Skeletal muscle tissue (tissue), 4 donors: ENCODE results near the gene MAPT. TPM values are rescaled to one million over a fixed set of nuclear protein-coding genes. Genes with fewer than 3 reads are reported as not detected.
A peak's percentile ranks its signal among the peaks of the same experiment; 100 is the strongest.

ENCODE experiments used
- H3K27ac ChIP-seq: one replicate; pipeline ENCODE4 v1.7.0; 2013; ENCODE audit warnings: mild to moderate bottlenecking, low read depth, low read length, inconsistent platforms
- H3K27me3 ChIP-seq, 3 donors: one replicate each; pipeline ENCODE4 v1.7.0; 2013; ENCODE audit warnings: low read length in 3 of 3; ENCODE audit not compliant: control insufficient read depth in 3 of 3, insufficient read depth in 3 of 3
- H3K36me3 ChIP-seq, 3 donors: one replicate each; pipeline ENCODE4 v1.7.0; 2013; ENCODE audit warnings: low read length in 3 of 3; ENCODE audit not compliant: control insufficient read depth in 3 of 3, insufficient read depth in 3 of 3
- H3K4me1 ChIP-seq, 3 donors: one replicate each; pipeline ENCODE4 v1.7.0; 2013; ENCODE audit warnings: low read length in 3 of 3, mild to moderate bottlenecking in 3 of 3; ENCODE audit not compliant: control insufficient read depth in 3 of 3, insufficient read depth in 3 of 3
- H3K4me3 ChIP-seq, 3 donors: one replicate each; pipeline ENCODE4 v1.7.0; 2013; ENCODE audit warnings: low read length in 3 of 3
- H3K9ac ChIP-seq, 3 donors: one replicate each; pipeline ENCODE4 v1.7.0; 2013; ENCODE audit warnings: low read length in 3 of 3, mild to moderate bottlenecking in 3 of 3, moderate library complexity in 2 of 3, low read depth in 1 of 3
- H3K9me3 ChIP-seq, 3 donors: one replicate each; pipeline ENCODE4 v1.7.0; 2013; ENCODE audit warnings: low read length in 3 of 3; ENCODE audit not compliant: control insufficient read depth in 3 of 3
- total RNA-seq: library from RNA; depleted of rRNA; stranded (reverse); fragments of >200 nt; gene quantifications from one replicate; pipeline ENCODE4 v1.2.3, GENCODE V29; 2014
- donor health status: Osteomylitis.

Gene MAPT
- total RNA-seq, 1 donor from 2014 or later: 4.7 TPM

GRCh38 chr17:45940826-45941225 is 46.5 kb downstream of the MAPT start:
- H3K9me3 ChIP-seq: no peaks in the 10 kb centered on the region
- H3K27me3 ChIP-seq: no peaks in the 10 kb centered on the region
- no peak overlapping the region for H3K9ac ChIP-seq
- H3K27ac ChIP-seq: peak overlapping the region; percentile 87
- H3K4me3 ChIP-seq: no peak overlapping the region
- no peaks in the 10 kb centered on the region for H3K36me3 ChIP-seq
- peaks cover 47 to 70% (median 63%) of the 10 kb centered on the region in 3 donors for H3K4me1 ChIP-seq

DNA sequence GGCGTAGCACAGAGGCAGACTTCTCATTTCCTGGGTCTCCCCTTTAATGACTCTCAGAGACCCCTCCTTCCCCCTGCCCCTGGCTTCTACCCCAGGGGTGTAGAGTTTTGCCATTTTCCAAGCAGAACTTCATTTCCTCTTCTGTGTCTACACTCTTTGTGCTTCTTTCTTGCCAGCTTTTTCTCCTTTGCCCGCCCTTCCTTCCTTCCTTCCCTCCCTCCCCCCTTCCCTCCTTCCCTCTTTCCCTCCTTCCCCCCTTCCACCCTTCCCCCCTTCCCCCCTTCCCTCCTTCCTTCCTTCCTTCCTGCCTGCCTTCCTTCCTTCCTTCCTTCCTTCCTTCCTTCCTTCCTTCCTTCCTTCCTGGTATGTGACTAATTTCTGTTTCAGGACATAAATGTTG is 47.0 kb downstream of the MAPT start:
- no peaks in the 10 kb centered on the region for H3K27me3 ChIP-seq
- no peaks in the 10 kb centered on the region for H3K9me3 ChIP-seq
- H3K36me3 ChIP-seq: no peaks in the 10 kb centered on the region
- H3K4me1 ChIP-seq: peaks cover 45 to 65% (median 57%) of the 10 kb centered on the region in 3 donors
- H3K9ac ChIP-seq: no peak overlapping the region
- no peak overlapping the region for H3K4me3 ChIP-seq
- H3K27ac ChIP-seq: peak overlapping the region; percentile 87

GRCh38 chr17:45942284-45942683 is 47.9 kb downstream of the MAPT start:
- H3K4me1 ChIP-seq: peaks cover 39 to 64% (median 55%) of the 10 kb centered on the region in 3 donors
- peak overlapping the region in 2 of 3 donors; percentile 69 to 76 for H3K9ac ChIP-seq
- no peaks in the 10 kb centered on the region for H3K9me3 ChIP-seq
- H3K4me3 ChIP-seq: peak overlapping the region in 1 of 3 donors; percentile 29
- no peaks in the 10 kb centered on the region for H3K36me3 ChIP-seq
- no peaks in the 10 kb centered on the region for H3K27me3 ChIP-seq
- H3K27ac ChIP-seq: peak overlapping the region; percentile 87

DNA sequence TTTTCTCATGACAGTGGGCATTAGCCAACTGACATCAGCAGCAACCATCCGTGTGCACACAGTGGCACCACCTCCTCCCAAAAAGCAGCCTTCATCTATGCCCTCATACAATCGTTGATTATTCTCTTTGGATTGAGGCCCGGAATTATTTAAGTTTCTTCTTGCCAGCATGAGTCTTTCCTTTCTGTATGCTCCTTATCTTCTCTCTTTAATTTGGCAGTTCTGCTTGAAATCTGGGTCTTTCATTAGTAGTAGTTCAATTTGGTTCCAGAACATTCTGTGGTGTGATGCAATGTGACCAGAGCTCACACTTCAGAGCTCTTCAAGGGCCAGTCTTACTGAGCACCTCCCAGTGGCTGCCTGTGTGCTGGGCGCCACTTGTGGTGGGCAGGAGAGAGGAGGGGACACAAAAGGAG is 52.5 kb downstream of the MAPT start:
- peaks cover 26 to 58% (median 42%) of the 10 kb centered on the region in 3 donors for H3K4me1 ChIP-seq
- H3K9ac ChIP-seq: peak overlapping the region in 1 of 3 donors; percentile 41
- no peaks in the 10 kb centered on the region for H3K9me3 ChIP-seq
- no peaks in the 10 kb centered on the region for H3K36me3 ChIP-seq
- H3K27me3 ChIP-seq: peaks cover 0 to 5% (median 0%) of the 10 kb centered on the region in 3 donors
- H3K27ac ChIP-seq: peak overlapping the region; percentile 20
- H3K4me3 ChIP-seq: no peak overlapping the region

DNA sequence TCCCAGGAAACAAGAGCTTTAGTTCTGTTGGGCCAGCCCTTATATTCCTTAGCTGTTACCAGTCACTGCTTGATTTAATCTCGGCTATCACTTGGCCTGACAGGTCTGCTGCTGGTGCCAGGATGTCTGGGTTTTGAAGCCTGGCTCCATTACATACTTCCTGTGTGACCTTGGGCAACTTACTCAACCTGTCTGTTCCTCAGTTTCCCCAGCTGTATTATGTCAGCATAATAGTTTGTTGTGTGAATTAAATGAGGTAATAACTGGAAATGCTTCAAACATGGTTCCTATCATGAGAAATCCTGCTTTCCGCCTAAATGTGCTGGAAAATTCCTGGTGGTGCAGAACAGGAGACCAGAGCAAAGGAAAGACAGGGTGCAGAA is 54.1 kb downstream of the MAPT start:
- H3K36me3 ChIP-seq: no peaks in the 10 kb centered on the region
- peak overlapping the region; percentile 66 for H3K27ac ChIP-seq
- H3K9ac ChIP-seq: peak overlapping the region; percentile 34 to 75 (median 39)
- H3K4me1 ChIP-seq: peaks cover 10 to 43% (median 27%) of the 10 kb centered on the region in 3 donors
- no peaks in the 10 kb centered on the region for H3K9me3 ChIP-seq
- peaks cover 0 to 5% (median 0%) of the 10 kb centered on the region in 3 donors for H3K27me3 ChIP-seq
- H3K4me3 ChIP-seq: peak overlapping the region; percentile 28 to 60 (median 47)

DNA sequence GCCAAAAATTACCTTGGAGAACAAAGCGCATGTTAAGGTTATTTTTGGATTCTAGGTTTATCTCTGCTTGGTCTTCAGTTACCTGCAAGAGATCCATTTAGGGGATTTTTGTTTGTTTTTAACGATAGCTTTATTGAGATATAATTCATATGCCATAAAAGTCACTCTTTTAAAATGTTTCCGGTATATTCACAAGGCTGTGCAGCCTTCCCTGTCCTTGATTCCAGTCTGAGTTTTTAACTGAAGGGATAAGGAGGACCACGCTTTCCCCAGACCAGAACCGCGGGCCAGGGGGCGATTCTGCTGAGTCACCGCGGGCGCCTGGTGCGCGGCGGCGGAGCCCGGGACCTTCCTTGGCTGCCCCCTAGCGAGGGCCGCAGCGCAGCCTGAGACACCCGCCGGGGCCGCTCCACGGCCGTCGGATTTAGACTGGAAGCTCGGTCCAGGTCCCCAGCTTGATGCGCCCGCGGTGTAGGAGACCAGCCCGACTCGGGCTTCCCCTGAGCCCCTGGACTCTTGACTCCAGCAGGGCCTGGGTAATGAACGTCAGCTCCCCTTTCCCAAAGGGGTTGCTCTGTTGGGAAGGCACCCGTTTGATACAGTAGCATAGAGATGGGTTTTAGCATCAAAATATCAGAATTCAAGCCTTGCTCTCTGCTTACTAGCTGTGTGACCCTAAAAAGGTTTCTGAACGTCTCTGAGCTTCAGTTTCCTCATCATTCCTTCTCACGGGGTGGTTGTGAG is 54.7 kb downstream of the MAPT start:
- Histone ChIP-seq H3K4me3 (peak overlapping the region; percentile 30 to 60 (median 49)), H3K27ac (peak overlapping the region; percentile 66), H3K36me3 (no peaks in the 10 kb centered on the region), H3K9ac (peak overlapping the region; percentile 34 to 75 (median 39)), H3K27me3 (peaks cover 0 to 5% (median 0%) of the 10 kb centered on the region in 3 donors), H3K9me3 (no peaks in the 10 kb centered on the region), H3K4me1 (peaks cover 8 to 42% (median 21%) of the 10 kb centered on the region in 3 donors)

GRCh38 chr17:45949755-45950320 is 55.5 kb downstream of the MAPT start:
- Histone ChIP-seq H3K9me3 (no peaks in the 10 kb centered on the region), H3K9ac (peak overlapping the region in 2 of 3 donors; percentile 39 to 62), H3K36me3 (no peaks in the 10 kb centered on the region), H3K27me3 (peaks cover 0 to 5% (median 0%) of the 10 kb centered on the region in 3 donors), H3K4me1 (peaks cover 8 to 34% (median 15%) of the 10 kb centered on the region in 3 donors), H3K4me3 (no peak overlapping the region), H3K27ac (peak overlapping the region; percentile 66)

DNA sequence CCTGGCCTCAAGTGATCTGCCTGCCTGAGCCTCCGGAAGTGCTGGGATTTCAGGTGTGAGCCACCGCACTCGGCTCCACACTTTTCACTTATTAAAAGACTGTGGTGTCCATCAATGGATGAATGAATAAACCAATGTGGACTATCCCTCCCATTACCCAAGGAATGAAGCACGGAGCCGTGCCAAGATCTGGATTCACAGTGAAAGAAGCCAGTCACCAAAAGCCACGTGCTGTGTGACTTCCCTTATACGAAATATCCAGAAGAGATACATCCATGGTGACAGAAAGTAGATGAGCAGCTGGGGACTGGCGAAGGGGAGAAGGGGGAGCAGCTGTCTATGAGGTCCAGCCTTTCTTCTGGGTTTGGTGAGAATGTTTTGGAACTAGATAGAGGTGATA is 56.5 kb downstream of the MAPT start:
- Histone ChIP-seq H3K27ac (no peak overlapping the region), H3K4me3 (no peak overlapping the region), H3K9ac (no peak overlapping the region), H3K4me1 (peaks cover 8 to 33% (median 15%) of the 10 kb centered on the region in 3 donors), H3K36me3 (no peaks in the 10 kb centered on the region), H3K9me3 (no peaks in the 10 kb centered on the region), H3K27me3 (peaks cover 0 to 5% (median 0%) of the 10 kb centered on the region in 3 donors)

- H3K36me3 ChIP-seq: no peaks in the 10 kb centered on the region
- peaks cover 8 to 33% (median 15%) of the 10 kb centered on the region in 3 donors for H3K4me1 ChIP-seq
- H3K9ac ChIP-seq: no peak overlapping the region
- H3K27ac ChIP-seq: no peak overlapping the region
- no peak overlapping the region for H3K4me3 ChIP-seq
- H3K27me3 ChIP-seq: peaks cover 0 to 5% (median 0%) of the 10 kb centered on the region in 3 donors
- H3K9me3 ChIP-seq: no peaks in the 10 kb centered on the region
Observed at GRCh38 chr17:45951403-45951802, 57.0 kb downstream of the MAPT start.

GRCh38 chr17:45951941-45952340 is 57.6 kb downstream of the MAPT start:
- H3K27ac ChIP-seq: no peak overlapping the region
- no peak overlapping the region for H3K4me3 ChIP-seq
- H3K4me1 ChIP-seq: peaks cover 8 to 29% (median 13%) of the 10 kb centered on the region in 3 donors
- no peak overlapping the region for H3K9ac ChIP-seq
- peaks cover 0 to 5% (median 0%) of the 10 kb centered on the region in 3 donors for H3K27me3 ChIP-seq
- no peaks in the 10 kb centered on the region for H3K36me3 ChIP-seq
- H3K9me3 ChIP-seq: no peaks in the 10 kb centered on the region
